Activated CD8-positive, alpha-beta T cell treated with anti-CD3 and anti-CD28 coated beads, Interleukin-2, amount 10 ng/mL, durations not matched to agents 7 days and 5 days (primary cell): ENCODE data around the gene IGFLR1. TPM values are rescaled to one million over a fixed set of nuclear protein-coding genes. Genes with fewer than 3 reads are reported as not detected.
"Not testable (repeated sequence)": the region's sequence is repeated elsewhere in the genome, so short reads cannot be mapped to it uniquely, and the experiment has no call there.

Source experiments
- ATAC-seq: fragments of 150-1000 bp; cut with Tn5 transposase; one replicate; pipeline ENCODE4 v1.10.0; 2021; ENCODE audit warnings: moderate library complexity
- CTCF ChIA-PET: fragments of 350-600 bp; sonication (Branson Sonifier 250); formaldehyde crosslinking; loops from one replicate; lab custom pipeline; 2021; ENCODE audit warnings: antibody characterized with exemption; lab: Charles Lee
- POLR2A ChIA-PET: fragments of 350-600 bp; sonication (Branson Sonifier 250); formaldehyde crosslinking; loops from one replicate; lab custom pipeline; 2021; ENCODE audit warnings: antibody characterized with exemption; lab: Charles Lee
- DNase-seq: peaks from one replicate; pipeline ENCODE4 v3.0.0-alpha.2; 2020
- H3K27ac Mint-ChIP-seq: one replicate; pipeline ENCODE4 v1.8.0; 2021; ENCODE audit warnings: mild to moderate bottlenecking, mixed read lengths
- H3K27me3 Mint-ChIP-seq: one replicate; pipeline ENCODE4 v1.8.0; 2021; ENCODE audit warnings: low read depth, mixed read lengths
- H3K36me3 Mint-ChIP-seq: one replicate; pipeline ENCODE4 v1.8.0; 2021; ENCODE audit warnings: low read depth, mixed read lengths
- H3K4me1 Mint-ChIP-seq: one replicate; pipeline ENCODE4 v1.8.0; 2021; ENCODE audit warnings: low read depth, mixed read lengths
- H3K4me3 Mint-ChIP-seq: one replicate; pipeline ENCODE4 v1.8.0; 2021; ENCODE audit warnings: mild to moderate bottlenecking, mixed read lengths
- H3K9me3 Mint-ChIP-seq: one replicate; pipeline ENCODE4 v1.8.0; 2022; ENCODE audit warnings: mixed read lengths; ENCODE audit not compliant: insufficient read depth
- total RNA-seq, 2 experiments: library from RNA; stranded (reverse); gene quantifications; one replicate each; pipeline ENCODE4 v1.2.3, GENCODE V29; 2021

IGFLR1 gene
- total RNA-seq, 2 experiments from 2014 or later: 29.9 to 37.1 TPM

DNA sequence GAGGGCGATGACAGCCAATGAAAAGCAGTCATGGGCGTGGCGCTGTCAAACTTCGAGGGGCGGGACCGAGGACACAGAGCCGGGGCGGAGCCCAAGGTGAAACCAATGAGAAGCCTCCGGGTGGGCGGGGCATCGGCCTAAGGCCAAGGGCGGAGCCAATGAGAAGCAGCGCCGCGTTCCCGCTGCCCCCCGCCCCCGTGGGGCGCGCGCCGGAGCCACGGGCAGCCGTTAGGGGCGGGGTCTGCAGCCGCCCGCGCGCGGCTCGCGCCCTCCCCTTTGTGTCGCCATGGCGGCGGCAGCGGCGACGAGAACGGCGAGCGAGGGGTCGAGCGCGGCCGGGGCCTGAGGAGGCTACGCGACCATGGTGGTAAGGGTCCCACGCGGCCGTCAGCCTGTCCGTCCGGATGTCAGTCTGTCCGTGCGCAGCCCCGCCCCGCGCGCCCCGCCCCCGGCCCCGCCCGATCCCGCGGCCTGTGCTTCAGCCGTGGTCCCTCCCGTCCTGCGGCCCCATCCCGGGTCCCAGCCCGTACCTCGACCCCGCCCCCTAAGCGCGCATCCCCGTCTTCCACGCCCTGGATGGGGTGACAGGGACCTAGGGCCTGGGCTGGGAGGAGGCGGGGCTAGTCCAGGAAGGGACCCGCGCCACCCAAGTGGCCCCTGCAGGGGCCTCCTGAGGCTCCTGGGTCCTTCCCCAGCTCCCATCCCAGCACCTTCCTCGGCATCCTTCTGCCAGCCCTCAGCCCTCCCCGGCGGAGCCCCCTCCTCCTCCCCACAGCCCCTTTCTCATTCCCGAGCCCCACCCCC, 33.2 kb upstream of the IGFLR1 start, which contains the start of gene ARHGAP33:
TSS of gene ARHGAP33 (plus strand) at position 267 of the 804 bp plus-strand sequence. CDS start at position 362, 95 bp downstream.
- Mint-ChIP-seq H3K9me3 (no peaks in the 10 kb centered on the region), H3K27ac (peak within 1 kb of the TSS; percentile 83)
- CTCF ChIA-PET: no interaction called here

DNA sequence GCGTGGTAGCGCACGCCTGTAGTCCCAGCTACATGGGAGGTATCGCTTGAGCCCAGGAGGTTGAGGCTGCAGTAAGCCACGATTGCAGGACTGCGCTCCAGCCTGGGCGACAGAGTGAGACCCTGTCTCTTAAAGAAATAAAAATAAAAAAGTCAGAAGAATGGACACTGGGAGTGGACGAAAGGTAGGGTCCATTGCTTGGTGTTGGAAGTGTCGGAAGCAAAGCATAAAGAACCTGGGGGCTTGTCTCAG, 32.7 kb upstream of the IGFLR1 start:
- H3K27ac Mint-ChIP-seq: peak overlapping the region; percentile 14
- H3K4me3 Mint-ChIP-seq: peak overlapping the region; percentile 70
- ChIA-PET CTCF (no interaction called here), POLR2A (no interaction called here)
- ATAC-seq: no peak
- DNase-seq: no peak
- H3K9me3 Mint-ChIP-seq: no peaks in the 10 kb centered on the region
- no peaks in the 10 kb centered on the region for H3K27me3 Mint-ChIP-seq
- H3K36me3 Mint-ChIP-seq: peaks cover 17% of the 10 kb centered on the region
- H3K4me1 Mint-ChIP-seq: peaks cover 27% of the 10 kb centered on the region

More for the DNA sequence above, 33.2 kb upstream of the IGFLR1 start, which contains the start of gene ARHGAP33:
- Mint-ChIP-seq H3K4me1 (peaks cover 27% of the 10 kb centered on the region), H3K27me3 (no peaks in the 10 kb centered on the region), H3K4me3 (peak within 1 kb of the TSS; percentile 80), H3K36me3 (peaks cover 14% of the 10 kb centered on the region)
- POLR2A ChIA-PET: no interaction called here
- DNase-seq: peak; percentile 100
- ATAC-seq: peak; percentile 96

DNA sequence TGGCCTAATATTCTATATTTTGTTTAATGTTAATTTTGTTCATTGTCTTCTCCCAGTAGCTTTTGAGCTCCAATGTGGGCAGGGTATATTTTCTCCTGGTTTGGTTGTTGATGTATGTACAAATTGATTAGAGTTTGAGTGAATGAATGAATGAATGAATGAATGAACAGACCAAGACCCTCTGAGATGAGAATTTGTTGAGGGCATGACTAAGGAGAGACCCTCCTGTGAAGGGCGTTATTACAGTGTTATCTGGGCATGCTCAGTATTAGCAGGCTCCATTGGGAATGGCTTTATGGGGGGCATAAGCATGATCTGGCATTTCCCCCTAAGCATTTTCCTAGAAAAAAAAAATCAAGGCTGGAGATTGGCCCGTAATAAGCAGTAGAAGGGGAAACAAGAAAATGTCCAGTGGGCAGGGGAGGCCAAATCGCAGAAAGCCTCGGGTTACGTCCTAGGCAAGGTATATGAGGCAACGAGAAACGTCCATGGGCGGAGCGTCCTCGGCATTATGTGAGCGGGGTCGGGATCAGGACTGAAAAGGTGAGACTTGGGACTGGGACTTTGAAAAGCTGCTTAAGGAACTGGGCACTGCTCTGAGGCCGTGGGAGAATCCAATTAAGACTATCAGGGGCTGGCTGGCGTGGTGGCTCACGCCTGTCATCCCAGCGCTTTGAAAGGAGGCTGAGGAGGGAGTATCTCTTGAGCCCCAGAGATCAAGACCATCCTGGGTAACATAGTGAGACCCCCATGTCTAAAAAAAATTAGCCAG, 32.2 kb upstream of the IGFLR1 start:
- Mint-ChIP-seq H3K27me3 (no peaks in the 10 kb centered on the region), H3K27ac (no peak overlapping the region), H3K36me3 (peaks cover 12% of the 10 kb centered on the region), H3K4me1 (peaks cover 27% of the 10 kb centered on the region), H3K4me3 (peak overlapping the region; percentile 70), H3K9me3 (no peaks in the 10 kb centered on the region)
- CTCF ChIA-PET: no interaction called here
- no peak for ATAC-seq
- POLR2A ChIA-PET: no interaction called here
- no peak for DNase-seq

DNA sequence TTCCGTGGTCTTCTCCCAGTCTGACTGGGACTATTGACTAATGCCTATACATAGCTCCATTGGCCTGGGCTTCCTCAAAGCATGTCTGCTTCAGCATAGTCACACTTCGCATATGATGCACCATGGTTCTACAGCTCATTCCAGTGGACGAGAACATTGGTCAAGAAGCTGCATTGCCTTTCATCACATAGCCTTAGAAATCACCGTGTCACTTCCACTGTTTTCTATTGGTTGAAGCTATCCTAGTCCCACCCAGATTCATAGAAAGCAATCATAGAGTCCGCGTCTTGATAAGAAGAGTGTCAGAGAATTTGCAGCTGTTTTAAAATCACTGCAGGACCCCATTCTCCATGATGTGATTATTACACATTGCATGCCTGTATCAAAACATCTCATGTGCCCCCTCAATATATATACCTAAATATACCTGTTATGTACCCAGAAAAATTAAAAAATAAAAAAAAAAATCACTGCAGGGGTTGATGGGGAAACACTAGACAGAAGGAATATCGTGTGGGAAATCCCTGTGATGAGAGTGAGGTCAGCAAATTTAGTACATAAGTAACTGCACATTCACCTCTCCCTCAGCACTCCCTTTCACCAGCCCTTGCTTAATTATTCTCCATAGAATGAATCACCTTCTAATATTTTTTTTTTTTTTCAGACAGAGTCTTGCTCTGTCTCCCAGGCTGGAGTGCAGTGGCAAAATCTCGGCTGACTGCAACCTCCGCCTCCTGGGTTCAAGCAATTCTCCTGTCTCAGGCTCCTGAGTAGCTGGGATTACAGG, 31.0 kb upstream of the IGFLR1 start:
- ChIA-PET POLR2A (interaction anchor here (0.6 kb wide), 1 partner anchor 41 kb away, joined by 3 read pairs; no protein-coding TSS in a partner anchor), CTCF (interaction anchor here (0.7 kb wide), 1 partner anchor 46 kb away, joined by 3 read pairs; no protein-coding TSS in a partner anchor)
- Mint-ChIP-seq H3K27me3 (no peaks in the 10 kb centered on the region), H3K36me3 (peaks cover 17% of the 10 kb centered on the region), H3K9me3 (no peaks in the 10 kb centered on the region), H3K27ac (no peak overlapping the region), H3K4me3 (no peak overlapping the region), H3K4me1 (peaks cover 27% of the 10 kb centered on the region)
- DNase-seq (no peak), ATAC-seq (no peak)

DNA sequence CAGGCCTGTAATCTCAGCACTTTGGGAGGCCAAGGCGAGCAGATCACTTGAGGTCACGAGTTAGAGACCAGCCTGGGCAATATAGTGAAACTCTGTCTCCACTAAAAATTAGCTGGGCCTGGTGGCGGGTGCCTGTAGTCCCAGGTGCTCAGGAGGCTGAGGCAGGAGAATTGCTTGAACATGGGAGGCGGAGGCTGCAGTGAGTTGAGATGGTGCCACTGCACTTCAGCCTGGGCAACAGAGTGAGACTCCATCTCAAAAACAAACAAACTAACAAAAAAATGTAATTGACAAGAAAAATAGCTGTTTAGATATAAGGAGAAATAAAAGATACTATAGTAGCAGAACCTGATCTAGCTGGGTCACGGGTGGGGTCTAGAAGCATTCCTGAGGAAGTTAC, 30.1 kb upstream of the IGFLR1 start:
- peaks cover 18% of the 10 kb centered on the region for H3K36me3 Mint-ChIP-seq
- H3K4me3 Mint-ChIP-seq, DNase-seq, H3K27ac Mint-ChIP-seq, ATAC-seq, POLR2A ChIA-PET, H3K9me3 Mint-ChIP-seq, H3K27me3 Mint-ChIP-seq: not testable (repeated sequence)
- CTCF ChIA-PET: interaction anchor here (0.7 kb wide), 1 partner anchor 47 kb away, joined by 3 read pairs; no protein-coding TSS in a partner anchor
- H3K4me1 Mint-ChIP-seq: peaks cover 27% of the 10 kb centered on the region

DNA sequence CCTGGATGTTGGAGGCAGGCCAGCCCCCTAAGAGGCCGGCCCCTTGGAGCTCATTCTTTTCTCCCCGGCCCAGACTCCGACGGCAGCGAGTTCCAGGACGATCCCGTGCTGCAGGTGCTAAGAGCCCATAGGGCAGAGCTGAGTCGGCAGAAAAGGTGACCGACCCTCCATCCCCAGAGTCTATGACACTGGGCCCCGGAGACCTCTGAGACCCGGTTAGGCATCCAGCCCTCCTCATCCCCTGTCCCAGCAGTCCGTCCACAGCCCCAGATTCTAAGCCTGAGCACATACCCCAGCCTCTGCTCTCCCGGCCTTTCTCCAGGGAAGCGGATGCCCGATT, 25.8 kb upstream of the IGFLR1 start:
- H3K27me3 Mint-ChIP-seq: no peaks in the 10 kb centered on the region
- ChIA-PET CTCF (no interaction called here), POLR2A (no interaction called here)
- no peak overlapping the region for H3K27ac Mint-ChIP-seq
- no peaks in the 10 kb centered on the region for H3K9me3 Mint-ChIP-seq
- peaks cover 2% of the 10 kb centered on the region for H3K4me1 Mint-ChIP-seq
- no peak for DNase-seq
- H3K4me3 Mint-ChIP-seq: no peak overlapping the region
- no peak for ATAC-seq
- peaks cover 30% of the 10 kb centered on the region for H3K36me3 Mint-ChIP-seq

DNA sequence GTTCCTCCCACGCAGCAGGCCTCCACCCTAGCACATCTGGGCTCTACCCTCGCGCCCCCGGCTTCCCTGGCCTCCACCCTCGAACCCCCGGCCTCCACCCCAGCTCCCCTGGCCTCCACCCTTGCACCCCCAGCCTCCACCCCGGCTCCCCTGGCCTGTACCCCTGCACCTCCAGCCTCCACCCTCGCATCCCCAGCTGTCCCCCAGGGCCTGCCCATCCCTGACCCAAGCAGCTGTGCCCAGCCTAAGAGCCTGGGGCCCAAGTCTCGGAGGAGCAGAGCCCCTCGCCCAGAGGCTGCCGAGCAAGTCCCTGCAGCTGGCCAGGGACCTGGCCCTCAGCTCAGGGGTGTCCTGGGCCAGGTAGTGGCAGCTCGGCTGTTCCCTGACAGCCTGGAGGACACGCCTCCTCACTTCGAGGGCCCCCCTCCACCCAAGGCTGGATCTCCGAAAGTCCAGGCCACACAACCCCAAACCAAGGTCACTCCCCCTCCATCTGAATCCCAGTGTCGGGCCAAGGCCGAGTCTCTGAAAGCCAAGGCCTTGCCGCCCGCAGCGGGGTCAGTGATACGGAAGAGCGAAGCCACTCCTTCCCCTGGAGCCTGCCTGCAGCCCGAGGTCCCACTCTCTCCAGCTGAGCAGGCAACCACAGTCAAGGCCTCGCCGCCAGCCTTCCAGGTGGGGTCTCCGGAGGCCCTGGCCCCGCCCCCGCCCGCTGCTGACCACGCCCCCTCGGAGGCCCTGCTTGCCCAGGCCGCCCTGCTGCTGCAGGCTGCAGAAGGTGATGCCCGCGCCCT, 25.2 kb upstream of the IGFLR1 start:
- H3K36me3 Mint-ChIP-seq: peaks cover 30% of the 10 kb centered on the region
- CTCF ChIA-PET: no interaction called here
- POLR2A ChIA-PET: interaction anchor here (0.8 kb wide), 1 partner anchor 10 kb away, joined by 3 read pairs; the partner anchor contains the start of gene HSPB6
- ATAC-seq: no peak
- H3K27ac Mint-ChIP-seq: no peak overlapping the region
- peaks cover 2% of the 10 kb centered on the region for H3K4me1 Mint-ChIP-seq
- DNase-seq: no peak
- H3K27me3 Mint-ChIP-seq: no peaks in the 10 kb centered on the region
- no peaks in the 10 kb centered on the region for H3K9me3 Mint-ChIP-seq
- H3K4me3 Mint-ChIP-seq: no peak overlapping the region

DNA sequence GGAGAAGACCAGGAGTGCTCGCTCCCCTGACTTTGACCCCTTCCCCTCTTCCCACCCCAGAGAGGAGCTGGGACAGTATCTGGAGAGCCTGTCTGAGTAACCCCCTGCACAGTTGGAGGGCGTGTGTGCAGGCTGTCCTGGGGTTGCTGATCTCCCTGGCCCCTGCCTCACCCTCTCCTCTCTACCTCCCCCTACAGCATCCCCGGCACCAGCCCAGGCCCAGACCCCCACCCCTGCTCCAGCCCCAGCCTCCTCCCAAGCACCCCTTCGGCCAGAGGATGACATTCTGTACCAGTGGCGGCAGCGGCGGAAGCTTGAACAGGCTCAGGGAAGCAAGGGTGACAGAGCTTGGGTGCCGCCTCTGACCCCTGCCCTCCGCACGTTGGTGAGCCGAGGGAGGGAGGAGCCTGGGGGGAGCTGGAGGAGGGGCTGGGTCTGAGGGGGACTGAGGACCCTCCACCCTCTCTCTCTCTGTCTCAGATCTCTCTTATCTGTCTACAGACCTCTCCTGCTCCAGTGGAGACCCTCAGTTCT, 24.4 kb upstream of the IGFLR1 start:
- no peak for ATAC-seq
- ChIA-PET CTCF (no interaction called here), POLR2A (interaction anchor here (0.8 kb wide), 1 partner anchor 9 kb away, joined by 3 read pairs; the partner anchor contains the start of gene HSPB6)

DNA sequence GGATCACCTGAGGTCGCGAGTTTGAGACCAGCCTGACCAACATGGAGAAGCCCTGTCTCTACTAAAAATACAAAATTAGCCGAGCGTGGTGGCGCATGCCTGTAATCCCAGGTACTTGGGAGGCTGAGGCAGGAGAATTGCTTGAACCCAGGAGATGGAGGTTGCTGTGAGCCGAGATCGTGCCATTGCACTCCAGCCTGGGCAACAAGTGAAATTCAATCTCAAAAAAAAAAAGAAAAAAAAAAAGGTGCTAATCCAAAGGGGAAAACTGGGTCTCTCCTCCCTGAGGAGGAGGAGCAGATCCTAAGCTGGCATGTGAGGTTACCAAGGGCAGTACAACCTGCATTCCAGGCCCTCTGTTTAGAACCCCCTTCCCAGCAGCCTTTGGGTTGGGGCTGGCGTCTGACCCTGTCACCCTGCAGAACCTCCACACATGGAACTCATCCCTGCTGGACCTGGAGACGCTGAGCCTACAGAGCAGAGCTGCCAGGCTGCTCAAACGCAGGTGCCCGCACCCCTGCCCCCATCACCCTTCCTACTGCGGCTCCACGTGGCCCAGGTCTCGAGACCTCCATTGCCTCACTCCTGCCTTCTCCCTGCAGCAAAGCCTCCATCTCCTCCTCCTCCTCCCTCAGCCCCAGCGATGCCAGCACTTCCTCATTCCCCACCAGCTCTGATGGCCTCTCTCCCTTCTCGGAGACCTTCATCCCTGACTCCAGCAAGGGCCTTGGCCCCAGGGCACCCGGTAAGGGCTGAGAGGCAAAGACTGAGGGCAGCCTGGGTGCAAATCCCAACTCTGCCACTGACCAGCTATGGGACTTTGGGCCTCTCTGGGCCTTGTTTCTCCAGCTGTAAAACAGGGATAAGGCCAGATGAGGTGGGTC, 22.4 kb upstream of the IGFLR1 start:
- CTCF ChIA-PET: no interaction called here

More for the DNA sequence above, 24.4 kb upstream of the IGFLR1 start:
- peaks cover 2% of the 10 kb centered on the region for H3K4me1 Mint-ChIP-seq
- peaks cover 36% of the 10 kb centered on the region for H3K36me3 Mint-ChIP-seq
- no peaks in the 10 kb centered on the region for H3K27me3 Mint-ChIP-seq
- H3K9me3 Mint-ChIP-seq: no peaks in the 10 kb centered on the region
- H3K4me3 Mint-ChIP-seq: no peak overlapping the region
- no peak overlapping the region for H3K27ac Mint-ChIP-seq
- no peak for DNase-seq

DNA sequence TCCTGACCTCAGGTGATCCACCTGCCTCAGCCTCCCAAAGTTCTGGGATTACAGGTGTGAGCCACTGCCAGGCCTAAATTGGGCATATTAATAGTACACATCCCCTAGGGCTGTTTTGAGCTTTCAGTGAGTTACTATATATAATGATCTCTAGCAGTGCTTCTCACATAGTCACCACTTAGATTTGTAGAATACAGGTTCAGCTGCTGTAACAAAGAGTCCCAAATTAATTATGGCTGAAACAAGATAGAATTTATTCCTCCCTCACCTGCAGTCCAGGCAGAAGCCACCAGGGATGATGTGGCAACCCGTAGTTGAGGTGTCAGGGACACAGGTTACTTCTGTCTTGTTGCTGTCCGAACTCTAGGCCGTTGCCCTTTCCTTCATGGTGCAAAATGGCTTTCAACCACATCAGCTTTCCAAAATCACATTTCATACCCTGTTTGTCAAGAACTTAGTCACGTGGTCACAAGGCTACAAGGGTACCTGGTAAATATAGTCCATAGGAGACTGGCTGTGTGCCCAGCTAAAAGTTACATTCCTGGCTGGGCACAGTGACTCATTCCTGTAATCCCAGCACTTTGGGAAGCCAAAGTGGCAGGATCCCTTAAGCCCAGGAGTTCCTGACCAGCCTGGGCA, 18.6 kb upstream of the IGFLR1 start:
- peaks cover 30% of the 10 kb centered on the region for H3K4me1 Mint-ChIP-seq
- DNase-seq: no peak
- no peak overlapping the region for H3K27ac Mint-ChIP-seq
- POLR2A ChIA-PET: interaction anchor here (0.6 kb wide), 1 partner anchor 349 kb away, joined by 3 read pairs; no protein-coding TSS in a partner anchor
- peaks cover 41% of the 10 kb centered on the region for H3K36me3 Mint-ChIP-seq
- H3K27me3 Mint-ChIP-seq: no peaks in the 10 kb centered on the region
- no peak overlapping the region for H3K4me3 Mint-ChIP-seq
- H3K9me3 Mint-ChIP-seq: no peaks in the 10 kb centered on the region
- CTCF ChIA-PET: interaction anchor here (1.6 kb wide), 1 partner anchor 13 kb away, joined by 3 read pairs; the partner anchor contains the start of gene LIN37
- ATAC-seq: no peak

More for the DNA sequence above, 22.4 kb upstream of the IGFLR1 start:
- DNase-seq: no peak
- Mint-ChIP-seq H3K27ac (no peak overlapping the region), H3K36me3 (peaks cover 41% of the 10 kb centered on the region), H3K9me3 (no peaks in the 10 kb centered on the region), H3K4me1 (peaks cover 4% of the 10 kb centered on the region), H3K4me3 (no peak overlapping the region), H3K27me3 (no peaks in the 10 kb centered on the region)
- POLR2A ChIA-PET: no interaction called here
- no peak for ATAC-seq
